ENCODE results near the gene CLSTN1. TPM values are rescaled to one million over a fixed set of nuclear protein-coding genes. Genes with fewer than 3 reads are reported as not detected.

Gene CLSTN1
- total RNA-seq: 125 to 127 TPM (median 127 TPM) in 3 replicates

DNA sequence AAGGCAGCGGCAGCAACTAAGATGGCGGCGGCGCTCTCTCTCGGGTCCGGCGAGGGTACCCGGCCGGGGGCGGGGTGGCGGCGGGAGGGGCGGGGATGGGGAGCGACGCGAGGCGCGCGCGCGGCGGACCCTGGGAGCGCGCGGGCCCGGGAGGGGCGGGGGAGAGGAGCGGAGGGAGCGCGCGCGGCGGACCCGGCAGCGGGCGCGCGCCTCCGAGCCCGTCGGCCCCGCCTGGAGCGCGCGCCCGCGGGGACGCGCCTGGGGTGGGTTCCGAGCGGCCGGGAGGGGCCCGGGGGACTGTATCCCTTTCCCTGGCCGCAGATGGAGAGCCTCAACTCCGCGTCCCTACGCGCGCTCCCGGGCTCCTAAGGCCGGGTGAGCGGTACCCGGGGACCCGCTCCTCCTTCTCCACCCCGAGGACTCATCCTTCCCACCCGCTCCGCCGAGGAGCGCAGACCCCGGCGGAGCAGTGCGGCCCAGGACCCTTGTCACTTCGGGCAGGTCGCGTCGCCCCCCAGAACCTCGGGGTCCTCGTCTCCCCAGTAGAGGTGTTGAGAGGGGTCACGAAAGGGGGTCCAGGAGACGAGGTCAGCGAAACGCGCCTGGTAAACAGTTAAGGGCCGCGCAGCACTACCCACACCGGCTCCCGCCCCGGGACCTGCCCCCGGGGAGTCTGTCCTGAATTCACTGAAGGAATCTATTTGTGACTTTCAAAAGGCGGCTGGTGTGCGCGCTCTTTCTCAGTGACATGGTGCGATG lies at the start of gene CLSTN1:
CLSTN1 (minus strand) TSS at position 23 of the 759 bp plus-strand sequence. CDS start 232 bp downstream, outside the sequence.
- TF ChIP-seq, protein P1, sequence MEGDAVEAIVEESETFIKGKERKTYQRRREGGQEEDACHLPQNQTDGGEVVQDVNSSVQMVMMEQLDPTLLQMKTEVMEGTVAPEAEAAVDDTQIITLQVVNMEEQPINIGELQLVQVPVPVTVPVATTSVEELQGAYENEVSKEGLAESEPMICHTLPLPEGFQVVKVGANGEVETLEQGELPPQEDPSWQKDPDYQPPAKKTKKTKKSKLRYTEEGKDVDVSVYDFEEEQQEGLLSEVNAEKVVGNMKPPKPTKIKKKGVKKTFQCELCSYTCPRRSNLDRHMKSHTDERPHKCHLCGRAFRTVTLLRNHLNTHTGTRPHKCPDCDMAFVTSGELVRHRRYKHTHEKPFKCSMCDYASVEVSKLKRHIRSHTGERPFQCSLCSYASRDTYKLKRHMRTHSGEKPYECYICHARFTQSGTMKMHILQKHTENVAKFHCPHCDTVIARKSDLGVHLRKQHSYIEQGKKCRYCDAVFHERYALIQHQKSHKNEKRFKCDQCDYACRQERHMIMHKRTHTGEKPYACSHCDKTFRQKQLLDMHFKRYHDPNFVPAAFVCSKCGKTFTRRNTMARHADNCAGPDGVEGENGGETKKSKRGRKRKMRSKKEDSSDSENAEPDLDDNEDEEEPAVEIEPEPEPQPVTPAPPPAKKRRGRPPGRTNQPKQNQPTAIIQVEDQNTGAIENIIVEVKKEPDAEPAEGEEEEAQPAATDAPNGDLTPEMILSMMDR (IDR thresholded peaks at IDR 0.05; ENCODE audit: unreplicated experiment): no peak
- DNase-seq (ENCODE audit: low spot score in 2 of 2, unreplicated experiment in 2 of 2): peak; percentile 85 to 88
- no peaks in the 10 kb centered on the region for H3K36me3 Mint-ChIP-seq
- H3K4me1 Mint-ChIP-seq: peaks cover 27% of the 10 kb centered on the region
- H3K27ac Mint-ChIP-seq: peak within 1 kb of the TSS; percentile 40
- H3K27me3 Mint-ChIP-seq (ENCODE audit: low read depth): no peaks in the 10 kb centered on the region
- peak within 1 kb of the TSS; percentile 84 for H3K4me3 Mint-ChIP-seq
- no peaks in the 10 kb centered on the region for H3K9me3 Mint-ChIP-seq

DNA sequence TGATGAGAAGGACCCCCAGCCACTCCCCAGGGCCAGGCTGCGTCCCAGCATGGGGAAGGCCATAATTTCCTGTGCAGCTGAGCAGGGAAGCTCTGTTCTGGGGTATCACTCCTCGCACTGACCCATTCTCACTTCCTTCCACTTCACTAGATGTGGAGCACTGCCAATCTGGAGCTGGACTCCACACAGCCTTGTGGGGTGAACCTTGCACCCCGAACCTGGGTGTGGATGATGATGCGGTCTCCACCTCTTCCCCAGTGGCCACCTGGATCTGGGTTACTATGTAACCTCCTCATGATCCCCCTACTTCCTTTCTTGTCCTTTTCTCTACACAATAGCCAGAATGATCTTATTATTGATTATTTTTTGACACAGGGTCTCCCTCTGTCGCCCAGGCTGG lies 49.6 kb upstream of the CLSTN1 start:
- Mint-ChIP-seq H3K9me3 (no peaks in the 10 kb centered on the region), H3K4me1 (peaks cover 12% of the 10 kb centered on the region), H3K27me3 (ENCODE audit: low read depth) (no peaks in the 10 kb centered on the region), H3K36me3 (no peaks in the 10 kb centered on the region), H3K27ac (no peak overlapping the region), H3K4me3 (no peak overlapping the region)
- TF ChIP-seq, protein P1 (IDR thresholded peaks at IDR 0.05; ENCODE audit: unreplicated experiment): no peak
- DNase-seq (ENCODE audit: low spot score in 2 of 2, unreplicated experiment in 2 of 2): no peak

DNA sequence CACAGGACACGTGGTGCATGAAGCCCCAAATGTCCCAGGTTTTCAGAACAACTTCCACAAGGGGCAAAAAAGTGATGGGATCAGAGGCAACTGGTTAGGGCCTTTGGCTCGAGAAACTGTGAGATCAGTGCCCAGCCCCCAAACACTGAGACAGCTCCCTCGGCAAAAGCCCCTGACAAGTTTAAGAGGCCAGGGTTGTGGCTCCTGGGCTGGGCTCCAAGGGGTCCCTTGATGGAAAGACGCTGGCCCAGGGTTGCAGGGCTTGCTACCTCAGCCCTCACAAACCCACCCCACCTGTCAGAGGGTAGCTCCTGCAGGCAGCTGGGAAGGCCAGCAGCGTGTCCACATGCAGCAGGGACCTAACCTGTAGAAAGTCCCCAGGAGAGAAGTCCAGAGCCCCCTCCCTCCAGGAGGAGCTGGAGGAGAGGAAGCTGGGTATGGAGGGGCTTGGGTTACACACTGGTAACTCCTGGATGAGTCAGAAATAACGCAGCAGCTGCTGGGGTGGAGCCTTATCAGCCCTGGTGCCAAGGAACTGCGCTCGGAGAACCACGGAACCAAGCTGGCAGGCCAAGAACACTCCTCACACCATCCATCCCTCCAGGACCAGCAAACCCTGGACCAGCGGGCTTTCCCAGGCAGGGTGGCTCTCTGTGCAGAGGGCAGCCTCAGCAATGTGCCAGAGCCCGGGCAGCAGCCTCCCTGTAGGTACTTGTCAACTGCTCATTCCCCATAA lies 48.8 kb upstream of the CLSTN1 start:
- TF ChIP-seq, protein P1 (IDR thresholded peaks at IDR 0.05; ENCODE audit: unreplicated experiment): no peak
- H3K27me3 Mint-ChIP-seq (ENCODE audit: low read depth): no peaks in the 10 kb centered on the region

DNA sequence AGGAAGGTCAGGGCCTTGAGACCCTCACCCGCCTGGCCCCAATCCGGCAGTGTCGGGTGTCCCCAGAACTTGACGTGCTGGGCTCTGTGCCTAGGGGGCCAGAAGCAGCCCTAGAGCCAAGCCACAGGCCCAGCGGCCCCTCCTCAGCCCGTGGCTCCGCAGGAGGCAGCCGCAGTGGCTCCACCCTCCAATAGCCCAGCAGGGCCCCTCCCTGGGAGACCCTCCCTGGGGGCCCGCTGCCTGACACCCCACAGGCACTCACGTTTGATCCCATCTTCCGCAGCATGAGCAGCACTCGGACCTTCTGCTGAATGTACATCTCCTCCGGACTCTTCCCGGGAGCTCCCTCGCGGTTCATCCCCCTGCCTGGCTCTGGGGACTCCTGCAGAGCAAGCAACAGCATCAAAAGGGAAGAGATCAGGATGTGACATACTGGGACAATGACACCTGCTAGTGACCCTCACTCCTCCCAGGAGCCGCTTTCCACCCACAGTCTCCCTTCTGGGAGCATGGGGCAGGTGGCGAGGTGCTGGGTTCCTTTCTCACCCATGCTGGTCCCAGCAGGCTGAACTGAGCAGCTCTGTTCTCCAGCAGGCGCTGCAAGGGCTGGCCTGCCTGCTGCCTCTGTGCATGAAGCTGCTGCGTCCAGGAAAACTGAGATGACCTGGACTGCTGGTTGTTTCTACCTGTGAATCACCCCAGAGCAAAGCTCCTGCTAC lies 48.1 kb upstream of the CLSTN1 start:
- no peak for DNase-seq (ENCODE audit: low spot score in 2 of 2, unreplicated experiment in 2 of 2)
- Mint-ChIP-seq H3K4me1 (peaks cover 12% of the 10 kb centered on the region), H3K36me3 (peaks cover under 1% of the 10 kb centered on the region), H3K4me3 (no peak overlapping the region), H3K27ac (no peak overlapping the region), H3K27me3 (ENCODE audit: low read depth) (no peaks in the 10 kb centered on the region), H3K9me3 (no peaks in the 10 kb centered on the region)
- TF ChIP-seq, protein P1 (IDR thresholded peaks at IDR 0.05; ENCODE audit: unreplicated experiment): no peak

More for the DNA sequence above, 48.8 kb upstream of the CLSTN1 start:
- Mint-ChIP-seq H3K4me1 (peaks cover 12% of the 10 kb centered on the region), H3K9me3 (no peaks in the 10 kb centered on the region), H3K27ac (no peak overlapping the region), H3K36me3 (no peaks in the 10 kb centered on the region), H3K4me3 (no peak overlapping the region)
- no peak for DNase-seq (ENCODE audit: low spot score in 2 of 2, unreplicated experiment in 2 of 2)

DNA sequence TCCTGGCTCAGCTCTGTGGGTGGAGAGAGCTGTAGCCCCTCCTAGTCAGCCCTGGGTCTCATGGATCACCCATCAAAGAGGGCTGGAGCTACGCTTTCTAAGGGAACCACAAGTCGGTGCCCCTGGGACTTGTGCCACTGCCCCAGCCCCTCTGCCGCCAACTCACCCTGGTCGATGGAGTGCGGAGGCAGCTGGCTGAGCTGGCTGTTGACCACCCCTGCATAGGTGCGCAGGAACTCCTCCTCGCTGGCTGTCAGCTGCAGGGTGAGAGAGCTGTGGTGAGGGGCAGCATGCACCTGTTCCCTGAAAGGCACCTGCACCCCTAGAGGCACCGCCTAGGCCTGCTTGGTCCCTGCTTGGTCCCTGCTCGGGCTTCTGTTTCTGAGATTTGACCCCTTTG lies 47.3 kb upstream of the CLSTN1 start:
- no peak for DNase-seq (ENCODE audit: low spot score in 2 of 2, unreplicated experiment in 2 of 2)
- H3K9me3 Mint-ChIP-seq: no peaks in the 10 kb centered on the region
- no peak overlapping the region for H3K27ac Mint-ChIP-seq
- no peaks in the 10 kb centered on the region for H3K27me3 Mint-ChIP-seq (ENCODE audit: low read depth)
- peaks cover 3% of the 10 kb centered on the region for H3K36me3 Mint-ChIP-seq
- peaks cover 12% of the 10 kb centered on the region for H3K4me1 Mint-ChIP-seq
- TF ChIP-seq, protein P1 (IDR thresholded peaks at IDR 0.05; ENCODE audit: unreplicated experiment): no peak
- no peak overlapping the region for H3K4me3 Mint-ChIP-seq

All from mesothelial cell of epicardium (in vitro differentiated cells).